Nucleus accumbens (tissue), 56 donors: ENCODE results near the gene NFXL1.
A peak's percentile ranks its signal among the peaks of the same experiment; 100 is the strongest.

Experiments used
- DNase-seq, 56 donors: peaks; one replicate each; lab custom pipeline; 2025; lab: John Stamatoyannopoulos, UW

NFXL1 gene

DNA sequence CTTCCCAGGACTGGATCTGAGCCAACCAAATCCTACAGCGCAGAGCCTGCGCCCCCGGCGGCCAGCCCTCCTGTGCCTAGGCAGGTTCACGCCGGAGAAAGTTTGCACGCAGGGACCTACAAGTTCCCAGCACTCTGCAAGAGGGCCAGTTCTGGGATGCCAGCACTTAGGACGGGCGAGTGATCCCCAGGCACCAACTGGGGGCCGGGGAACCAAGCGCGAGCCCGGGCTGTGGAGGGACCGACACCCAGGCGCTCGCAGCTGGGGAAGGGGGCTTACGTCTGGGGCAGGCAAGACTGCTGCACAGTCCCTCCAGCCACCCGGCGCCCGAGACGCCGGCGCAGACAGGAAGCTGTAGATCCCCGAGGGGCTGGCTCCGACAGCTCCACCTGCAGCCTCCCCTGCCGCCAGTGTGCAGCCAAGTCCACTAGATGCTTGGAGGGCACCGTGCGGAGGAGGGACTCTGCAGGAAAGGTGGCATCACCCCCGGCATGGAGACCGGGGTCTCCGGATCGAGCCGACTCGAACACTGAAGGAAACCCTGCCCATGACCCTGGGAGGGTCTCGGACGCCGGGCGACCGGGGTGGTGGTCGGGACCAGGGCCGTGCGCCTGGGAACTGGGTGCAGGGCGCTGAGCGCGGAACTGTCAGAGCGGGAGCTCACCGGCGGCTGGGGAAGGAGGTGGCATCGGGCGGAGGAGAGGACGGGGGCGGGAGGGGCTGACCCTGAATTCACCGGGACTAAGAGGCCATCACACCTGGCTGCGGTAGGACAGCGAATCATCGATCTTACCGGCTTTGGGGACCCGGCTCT is 77.1 kb downstream of the NFXL1 start:
- DNase-seq, result peak in 13 of 56 donors; percentile 1 to 36 (median 10)

DNA sequence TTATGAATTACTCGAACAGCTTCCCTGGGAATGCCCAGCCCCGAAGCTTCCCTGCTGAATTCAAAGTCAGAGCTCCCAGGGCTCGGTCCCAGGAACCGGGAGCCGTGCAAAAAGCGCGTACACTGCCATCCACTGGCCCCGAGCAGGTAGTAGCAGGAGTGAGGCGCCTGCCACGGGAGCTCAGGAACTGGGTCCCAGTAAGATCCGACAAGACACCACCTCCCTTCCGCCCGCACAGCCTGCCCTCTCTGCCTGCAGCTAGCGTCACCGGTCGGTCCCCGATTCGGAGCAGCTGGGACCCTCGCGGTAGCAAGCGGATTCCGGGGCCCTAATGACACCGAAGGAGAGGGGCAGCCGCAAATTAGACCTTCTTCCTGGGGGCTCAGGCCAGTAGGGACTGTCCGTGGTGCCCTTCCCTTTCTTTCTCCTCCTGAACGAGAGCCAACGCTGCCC is 77.7 kb downstream of the NFXL1 start:
- DNase-seq, result peak in 53 of 56 donors; percentile 4 to 79 (median 41)

DNA sequence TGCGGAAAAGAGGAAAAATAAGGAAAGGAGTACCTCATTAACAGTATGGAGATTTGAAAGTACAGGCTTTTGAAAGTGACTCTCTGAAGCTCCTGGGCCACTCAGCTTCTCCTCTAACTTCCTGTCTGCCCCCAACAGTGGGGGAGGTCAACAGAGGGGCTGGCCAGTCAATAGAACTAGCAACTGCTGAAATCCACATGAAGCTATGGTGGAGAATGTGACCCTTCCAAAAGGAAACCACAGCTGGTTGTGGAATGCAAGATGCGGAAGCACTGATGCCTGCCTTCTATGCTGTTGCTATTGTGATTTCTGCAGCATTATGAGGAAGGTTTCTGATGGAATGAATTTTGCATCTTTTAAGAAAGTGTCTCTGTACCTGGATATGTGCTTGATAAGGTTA is 78.9 kb downstream of the NFXL1 start:
- DNase-seq, result no peak

DNA sequence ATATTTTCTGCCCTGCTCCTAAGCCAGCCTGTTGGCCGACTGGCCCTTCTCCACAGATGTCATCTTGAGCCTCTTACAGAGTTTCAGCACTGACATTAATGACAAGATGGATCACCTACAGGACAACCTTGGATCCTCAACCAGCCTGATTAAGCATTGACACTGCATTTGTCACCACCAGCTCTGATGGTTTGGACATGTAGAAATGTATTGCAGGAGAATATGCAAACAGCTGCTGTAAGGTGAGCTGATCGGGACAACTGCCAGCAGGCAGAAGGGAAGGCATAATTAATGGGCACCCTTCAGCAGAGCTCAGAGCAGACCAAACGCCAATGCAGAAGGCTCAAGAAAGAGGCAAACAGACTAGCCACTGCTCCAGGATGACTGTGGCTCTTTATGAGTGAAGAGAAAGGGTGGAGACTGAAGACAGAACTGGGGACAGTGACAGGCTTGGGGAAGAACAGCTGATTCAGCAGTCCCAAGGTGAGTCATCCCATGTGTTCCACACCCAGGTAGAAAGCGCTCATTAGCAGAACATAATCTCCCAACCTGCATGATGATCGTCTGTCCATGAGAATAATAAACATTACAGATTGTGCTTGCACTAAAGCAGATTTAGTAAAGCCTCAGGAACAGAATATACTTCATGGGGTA is 83.2 kb downstream of the NFXL1 start:
- no peak for DNase-seq

DNA sequence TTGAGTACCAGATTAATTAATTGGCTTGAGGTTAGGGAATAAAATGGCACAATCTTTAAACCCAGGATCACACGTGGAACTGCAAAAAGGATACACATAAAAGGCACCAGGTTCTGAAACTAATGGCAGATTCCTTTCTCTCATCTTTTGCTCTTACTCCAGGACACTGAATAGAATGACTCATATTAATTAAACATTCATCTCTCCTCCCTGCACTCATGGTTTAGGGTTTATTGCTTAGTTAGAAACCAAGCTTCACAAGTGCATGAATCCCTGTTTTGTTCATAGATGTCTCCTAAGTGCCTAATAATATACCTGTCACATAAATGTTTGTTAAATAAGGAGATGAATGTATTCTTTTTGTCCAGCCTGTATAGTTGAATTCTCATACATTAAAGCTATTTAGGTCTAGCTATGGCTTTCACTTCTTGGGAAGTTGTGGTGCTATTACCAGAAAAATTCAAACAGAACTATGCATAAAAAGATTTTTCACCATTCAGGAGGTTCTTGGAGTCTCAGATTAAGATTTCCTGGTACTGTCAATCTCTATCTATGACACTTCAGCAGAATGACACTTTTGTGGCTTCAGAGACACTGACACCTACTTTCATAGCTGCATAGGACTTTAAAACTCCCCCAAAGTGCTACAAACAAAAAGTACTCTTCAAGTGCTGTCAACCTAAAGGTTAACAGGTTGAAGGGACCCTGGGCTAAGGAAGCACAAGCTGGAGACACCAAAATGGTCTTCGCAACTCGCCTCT is 83.9 kb downstream of the NFXL1 start:
- DNase-seq, result no peak

DNA sequence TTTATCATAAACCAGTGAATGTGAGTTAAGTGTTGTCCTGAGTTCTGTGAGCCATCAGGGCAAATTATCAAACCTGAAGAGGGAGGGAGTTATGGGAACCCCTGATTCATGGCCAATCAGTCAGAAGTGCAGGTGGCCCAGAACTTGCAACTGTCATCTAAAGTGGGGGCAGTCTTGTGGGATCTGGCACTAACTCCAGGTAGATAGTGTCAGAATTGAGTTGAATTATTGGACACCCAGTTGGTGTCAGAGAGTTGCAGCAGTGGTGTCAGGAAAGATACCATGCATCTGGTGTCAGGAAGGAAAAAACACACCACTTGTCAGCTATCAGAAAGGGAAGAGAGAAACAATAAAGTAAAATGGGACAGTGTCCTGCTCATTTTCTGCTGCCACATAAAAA is 84.9 kb downstream of the NFXL1 start:
- DNase-seq, result no peak

DNA sequence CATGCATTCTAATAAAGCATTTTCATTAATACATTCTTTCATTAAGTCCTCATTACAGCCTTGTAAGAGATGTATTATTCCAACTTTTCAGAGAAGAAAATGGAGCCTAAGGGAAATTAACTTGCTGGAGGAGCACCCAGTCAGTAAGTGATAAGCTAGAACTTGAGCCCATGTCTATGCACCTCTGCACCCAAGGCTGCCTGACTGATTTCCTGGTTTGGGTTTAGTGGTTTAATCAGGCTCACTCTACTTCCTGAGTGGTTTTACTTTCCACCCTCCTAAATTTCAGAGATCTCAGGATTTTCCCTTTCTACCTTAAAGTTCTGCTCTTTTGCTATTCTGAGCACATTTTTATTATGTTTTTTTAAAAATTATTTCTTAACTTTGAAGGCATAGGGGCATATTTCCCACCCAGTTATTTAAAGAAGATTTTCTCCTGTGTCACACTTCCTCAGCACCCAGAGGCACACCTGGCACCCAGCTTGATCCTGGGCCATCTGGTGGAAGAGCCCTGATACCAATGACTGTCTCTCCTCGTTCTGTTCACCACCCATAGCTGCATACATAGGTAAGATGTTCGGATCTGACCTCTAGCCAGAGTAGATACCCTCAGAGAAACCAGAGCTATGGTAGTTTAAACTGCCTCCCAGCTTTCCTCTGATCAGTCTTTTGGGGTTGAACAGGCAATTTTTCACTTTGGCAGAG is 86.9 kb downstream of the NFXL1 start:
- no peak for DNase-seq

DNA sequence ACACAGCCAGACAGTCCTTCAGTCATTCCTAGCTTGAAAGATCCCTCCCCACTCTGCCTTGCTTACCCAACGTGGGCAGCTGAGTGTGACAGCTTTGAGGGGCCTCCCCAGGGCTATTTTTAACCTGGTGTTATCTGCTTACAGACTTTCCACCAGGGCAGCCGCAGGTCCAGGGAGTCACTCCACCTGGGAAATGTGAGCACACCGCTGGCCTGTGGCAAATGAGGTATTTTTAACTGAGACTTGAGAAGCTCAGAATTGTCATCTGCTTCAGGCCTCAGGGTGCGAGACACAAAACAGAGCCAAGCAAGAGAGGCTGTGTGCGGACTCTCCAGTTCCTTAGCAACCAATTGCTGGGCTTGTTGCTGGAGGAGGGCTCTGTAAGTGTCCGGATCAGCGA is 89.5 kb downstream of the NFXL1 start:
- DNase-seq, result no peak

DNA sequence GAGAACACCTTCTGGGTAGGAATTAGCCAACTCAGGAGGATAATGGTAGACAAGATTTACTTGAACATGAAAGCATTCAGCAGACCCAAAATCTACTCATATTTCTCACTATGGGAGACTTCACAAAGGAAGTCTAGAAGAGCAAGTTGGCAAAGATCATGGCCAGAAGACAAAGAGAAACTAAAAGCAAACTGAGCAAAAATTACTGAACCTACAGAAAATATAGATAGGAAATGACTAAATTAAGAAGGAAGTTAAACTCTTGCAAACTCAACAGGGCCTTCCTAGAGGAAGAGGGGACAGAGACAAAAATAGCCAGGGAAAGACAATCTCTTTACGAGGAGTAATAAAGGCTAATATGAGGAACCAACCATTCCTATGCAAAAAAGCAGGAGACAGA is 95.2 kb downstream of the NFXL1 start:
- DNase-seq, result no peak

DNA sequence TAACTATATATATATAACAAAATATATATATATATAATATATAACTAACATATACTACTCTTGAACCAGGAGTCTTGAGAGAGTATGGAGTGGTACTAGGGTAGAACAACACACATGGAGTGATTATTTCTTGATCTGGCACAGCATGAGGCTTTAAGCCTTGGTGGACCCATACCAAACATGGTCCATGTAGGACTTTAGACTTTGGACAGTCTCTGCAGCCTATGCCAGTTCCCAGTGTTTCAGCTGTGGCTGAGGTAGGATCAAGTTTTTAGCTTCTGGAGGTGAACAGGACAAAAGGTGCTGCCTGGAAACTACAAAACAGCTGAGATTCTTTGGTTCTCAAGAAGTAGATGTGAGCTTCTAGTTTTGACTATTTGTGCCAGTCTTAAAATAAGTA is 97.1 kb downstream of the NFXL1 start:
- no peak for DNase-seq

DNA sequence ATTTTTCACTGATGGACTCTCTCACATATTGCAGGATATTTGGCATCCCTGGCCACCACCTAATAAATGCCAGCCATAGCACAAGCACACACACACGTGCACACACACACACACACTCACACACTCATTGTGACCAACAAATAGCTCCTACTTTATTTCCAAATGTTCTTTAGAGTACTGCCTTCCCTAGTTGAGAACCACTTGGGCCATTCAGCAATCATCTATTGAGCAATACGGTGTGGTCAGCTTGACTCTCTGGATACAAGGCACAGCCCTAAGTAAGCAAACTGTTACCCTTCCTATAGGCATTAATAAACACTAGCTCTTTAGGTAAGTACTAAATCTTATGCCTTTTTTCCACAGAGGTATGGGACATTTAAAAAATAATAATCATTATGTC is 97.6 kb downstream of the NFXL1 start:
- no peak for DNase-seq

DNA sequence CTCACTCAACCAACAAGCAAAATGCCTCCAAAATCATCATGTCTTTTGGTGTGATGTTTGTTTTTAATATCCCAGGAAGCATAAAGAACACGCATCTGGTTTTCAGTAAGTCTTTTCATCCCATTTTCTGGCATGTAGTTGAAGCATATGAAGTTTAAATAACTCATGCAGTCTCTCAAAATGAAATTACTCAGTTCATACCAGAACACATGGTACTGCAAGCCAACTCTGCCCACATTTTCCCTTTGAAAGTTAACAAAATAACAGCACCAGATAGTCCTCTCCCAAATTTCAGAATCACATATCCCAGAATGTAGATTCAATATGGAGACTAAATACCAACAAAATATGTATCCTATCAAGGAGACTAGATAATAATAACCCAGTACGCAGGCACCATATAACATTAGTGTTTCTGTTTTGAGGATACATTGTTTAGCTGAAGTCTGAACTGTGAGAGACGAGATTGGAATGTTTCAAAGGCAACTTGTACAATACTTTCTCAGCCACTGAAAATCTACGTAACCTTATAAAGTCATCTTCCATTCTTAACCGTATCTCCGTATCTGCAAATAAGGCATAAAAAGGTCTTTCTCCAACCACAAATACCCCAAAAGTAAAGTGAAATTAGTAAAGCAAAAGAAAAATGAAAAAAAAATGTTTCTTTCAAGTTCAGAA is 99.6 kb downstream of the NFXL1 start:
- no peak for DNase-seq

DNA sequence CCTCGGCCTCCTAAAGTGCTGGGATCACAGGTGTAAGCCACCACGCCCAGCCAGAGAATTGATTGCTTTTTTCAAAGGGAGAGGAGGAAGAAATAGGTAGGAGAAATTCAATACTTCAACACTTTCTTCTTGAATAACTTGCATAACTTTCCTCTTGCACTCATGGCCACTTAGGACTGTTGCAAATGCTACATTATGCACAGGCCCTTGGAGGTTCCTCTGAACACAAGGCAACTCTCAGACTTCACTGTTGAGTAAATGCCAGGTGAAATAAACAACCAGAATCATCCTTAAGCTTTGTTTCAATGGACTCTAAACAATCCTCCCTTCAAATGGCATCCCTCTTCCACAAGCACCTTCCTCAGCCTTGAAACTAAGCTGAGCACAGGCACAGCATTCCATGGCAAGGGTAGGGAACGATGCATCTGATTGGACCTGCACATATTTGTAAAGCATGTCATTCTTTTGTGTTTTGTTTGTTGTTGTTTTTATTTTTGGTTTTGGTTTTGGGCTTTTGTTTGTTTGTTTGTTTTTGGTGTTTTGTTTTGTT is 104.7 kb downstream of the NFXL1 start:
- DNase-seq, result no peak

DNA sequence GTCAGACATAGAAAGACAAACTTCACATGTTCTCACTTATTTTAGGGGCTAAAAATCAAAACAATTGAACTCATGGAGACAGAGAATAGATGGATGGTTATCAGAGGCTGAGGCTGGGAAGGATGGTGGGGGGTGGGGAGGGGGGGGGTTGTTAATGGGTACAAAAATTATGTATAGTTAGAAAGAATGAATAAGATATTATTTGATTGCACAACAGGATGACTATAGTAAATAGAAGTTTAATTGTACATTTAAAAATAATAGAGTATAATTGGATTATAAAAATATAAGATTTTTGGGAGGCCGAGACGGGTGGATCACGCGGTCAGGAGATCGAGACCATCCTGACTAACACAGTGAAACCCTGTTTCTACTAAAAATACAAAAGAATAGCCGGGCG is 109.8 kb downstream of the NFXL1 start:
- no peak for DNase-seq

DNA sequence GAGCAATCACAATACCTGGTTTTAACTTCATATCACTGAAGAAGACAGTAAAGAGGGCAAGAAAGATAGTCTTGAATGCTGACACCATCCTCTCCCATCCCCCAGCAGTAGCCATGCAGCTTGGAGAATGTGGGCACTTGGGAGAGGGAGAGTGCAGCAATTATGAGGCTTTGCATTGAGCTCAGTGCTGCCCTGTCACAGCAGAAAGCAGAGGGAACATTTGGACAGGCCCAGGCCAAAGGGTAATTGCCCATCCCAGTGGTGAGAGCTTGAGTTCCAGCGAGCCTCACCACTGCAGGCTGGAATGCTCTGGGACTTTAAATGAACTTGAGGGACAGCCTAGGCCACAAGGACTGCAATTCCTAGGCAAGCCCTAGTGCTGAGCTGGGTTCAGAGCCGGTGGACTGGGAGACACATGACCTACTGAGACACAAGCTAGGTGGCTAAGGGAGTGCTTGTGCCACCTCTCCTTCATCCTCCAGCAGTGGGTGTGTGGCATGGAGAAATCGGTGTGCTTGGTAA is 112.8 kb downstream of the NFXL1 start:
- DNase-seq, result no peak

DNA sequence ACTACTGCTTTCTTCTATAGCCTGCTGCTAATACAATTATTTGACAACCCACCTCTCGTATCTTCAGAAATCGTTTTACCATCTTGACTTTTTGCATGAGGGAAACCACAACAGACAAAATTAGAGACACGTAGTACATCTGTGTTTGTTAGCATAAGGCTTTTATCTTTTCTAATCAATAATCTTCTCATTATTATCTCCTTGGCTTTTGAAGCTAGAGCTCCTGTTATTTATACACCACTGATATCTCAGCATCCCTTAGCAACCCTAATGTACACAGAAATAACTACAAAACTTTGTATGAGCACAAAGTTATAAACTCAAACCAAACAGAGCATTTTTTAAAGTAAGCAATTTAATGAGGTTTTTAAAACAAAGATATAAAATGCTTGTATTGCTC is 116.2 kb downstream of the NFXL1 start:
- no peak for DNase-seq
